ENCODE measurements around the gene PTX4. TPM values are rescaled to one million over a fixed set of nuclear protein-coding genes. Genes with fewer than 3 reads are reported as not detected.
"Not testable (repeated sequence)": the region's sequence is repeated elsewhere in the genome, so short reads cannot be mapped to it uniquely, and the experiment has no call there.

Gene PTX4
- total RNA-seq, 1 donor from 2014 or later, result not detected

GRCh38 chr16:1451702-1452392, 36.9 kb downstream of the PTX4 start:
- DNase-seq (ENCODE audit: low spot score), result no peak
- intact Hi-C loops (cut with DNase I), result no loop called here

DNA sequence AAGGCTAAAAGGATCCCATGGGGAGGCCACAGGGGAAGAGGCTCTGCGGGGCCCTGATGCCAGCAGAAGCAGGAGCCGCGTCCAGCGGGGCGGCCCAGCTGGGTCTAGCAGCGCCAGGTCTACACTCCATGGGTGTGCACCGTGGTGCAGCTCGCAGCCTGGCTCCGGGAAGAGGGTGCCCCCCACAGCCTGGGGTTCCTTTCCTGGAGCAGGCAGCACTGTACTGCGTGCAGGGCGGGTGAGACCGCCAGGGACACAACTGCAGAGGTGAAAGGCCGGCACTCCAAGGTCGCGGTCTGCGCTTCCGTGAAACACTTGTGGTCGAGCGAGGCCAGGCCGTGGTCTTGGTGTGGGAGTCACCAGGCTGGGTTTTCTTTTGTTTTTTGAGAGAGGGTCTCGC, 37.9 kb downstream of the PTX4 start:
- DNase-seq (ENCODE audit: low spot score), result no peak
- intact Hi-C loops (cut with DNase I), result no loop called here

GRCh38 chr16:1450218-1450617, 38.5 kb downstream of the PTX4 start:
- intact Hi-C loops (cut with DNase I), result no loop called here

GRCh38 chr16:1449201-1449788, 39.4 kb downstream of the PTX4 start:
- intact Hi-C loops (cut with DNase I), result no loop called here
- DNase-seq (ENCODE audit: low spot score), result no peak

More at GRCh38 chr16:1450218-1450617, 38.5 kb downstream of the PTX4 start:
- no peak for DNase-seq (ENCODE audit: low spot score)

GRCh38 chr16:1448536-1449116, 40.1 kb downstream of the PTX4 start:
- intact Hi-C loops (cut with DNase I), result no loop called here
- no peak for DNase-seq (ENCODE audit: low spot score)

DNA sequence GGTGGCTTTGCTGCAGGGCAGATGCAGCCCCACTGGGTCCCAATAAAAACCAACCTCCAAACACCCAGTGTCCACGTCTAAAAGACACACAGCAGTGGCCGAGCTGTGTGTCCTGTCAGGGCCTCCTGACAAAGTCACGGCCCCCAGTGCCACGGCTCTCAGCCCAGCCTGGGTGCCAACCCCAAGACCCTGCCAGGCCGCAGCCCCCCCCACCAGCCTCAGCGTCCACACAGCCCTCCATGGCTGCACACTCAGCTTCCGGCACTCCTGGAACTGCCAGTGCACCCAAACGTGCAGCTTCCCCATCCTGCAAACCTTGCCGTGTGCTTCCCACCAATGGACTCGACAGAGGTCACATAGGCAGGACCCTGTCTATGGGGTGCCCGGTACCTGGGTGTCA, 40.8 kb downstream of the PTX4 start:
- intact Hi-C loops (cut with DNase I), result no loop called here

GRCh38 chr16:1446296-1447080, 42.3 kb downstream of the PTX4 start:
- intact Hi-C loops (cut with DNase I), result no loop called here
- DNase-seq (ENCODE audit: low spot score), result no peak

More for the DNA sequence above, 40.8 kb downstream of the PTX4 start:
- no peak for DNase-seq (ENCODE audit: low spot score)

DNA sequence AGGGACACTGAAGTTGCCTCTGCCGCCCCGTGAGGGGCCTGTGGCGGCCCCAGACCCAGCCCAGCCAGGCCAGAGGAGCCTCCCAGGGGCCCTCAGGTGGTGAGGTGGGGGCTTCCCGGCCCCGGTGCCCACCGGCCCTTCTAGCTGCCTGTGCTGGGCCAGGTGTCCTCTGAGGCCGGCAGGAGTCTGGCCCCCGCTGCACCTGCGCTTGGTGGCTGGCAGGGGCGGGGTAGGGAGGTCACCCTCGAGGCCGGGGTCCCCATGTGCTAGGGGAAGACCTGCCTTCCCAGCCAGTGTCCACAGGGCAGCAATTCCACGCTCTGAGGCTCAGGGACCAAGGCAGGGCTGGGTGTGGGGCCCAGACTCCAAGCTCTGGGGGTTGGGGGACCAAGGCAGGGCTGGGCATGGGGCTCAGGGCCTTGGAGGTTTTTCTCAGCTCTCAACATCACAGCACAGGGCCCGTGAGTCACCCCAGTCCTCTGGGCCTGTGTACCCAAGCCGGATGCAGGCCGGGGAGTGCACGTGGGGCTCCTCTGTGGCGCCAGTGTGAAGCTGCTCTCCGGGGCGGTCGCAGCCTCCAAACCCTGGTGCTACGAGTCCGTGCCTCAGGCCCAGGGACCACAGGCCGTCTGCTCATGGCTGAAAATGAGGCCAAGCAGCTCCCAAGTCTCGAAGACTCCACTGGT, 43.1 kb downstream of the PTX4 start:
- DNase-seq (ENCODE audit: low spot score), result no peak
- intact Hi-C loops (cut with DNase I), result no loop called here

GRCh38 chr16:1444730-1445517, 43.8 kb downstream of the PTX4 start:
- no peak for DNase-seq (ENCODE audit: low spot score)
- intact Hi-C loops (cut with DNase I), result no loop called here

GRCh38 chr16:1443980-1444729, 44.6 kb downstream of the PTX4 start, which contains the start of gene CCDC154:
TSS of gene CCDC154 (minus strand) at chr16:1444556. CDS start at chr16:1444322, 234 bp downstream.
- no peak for DNase-seq (ENCODE audit: low spot score)
- intact Hi-C loops (cut with DNase I), result no loop called here

DNA sequence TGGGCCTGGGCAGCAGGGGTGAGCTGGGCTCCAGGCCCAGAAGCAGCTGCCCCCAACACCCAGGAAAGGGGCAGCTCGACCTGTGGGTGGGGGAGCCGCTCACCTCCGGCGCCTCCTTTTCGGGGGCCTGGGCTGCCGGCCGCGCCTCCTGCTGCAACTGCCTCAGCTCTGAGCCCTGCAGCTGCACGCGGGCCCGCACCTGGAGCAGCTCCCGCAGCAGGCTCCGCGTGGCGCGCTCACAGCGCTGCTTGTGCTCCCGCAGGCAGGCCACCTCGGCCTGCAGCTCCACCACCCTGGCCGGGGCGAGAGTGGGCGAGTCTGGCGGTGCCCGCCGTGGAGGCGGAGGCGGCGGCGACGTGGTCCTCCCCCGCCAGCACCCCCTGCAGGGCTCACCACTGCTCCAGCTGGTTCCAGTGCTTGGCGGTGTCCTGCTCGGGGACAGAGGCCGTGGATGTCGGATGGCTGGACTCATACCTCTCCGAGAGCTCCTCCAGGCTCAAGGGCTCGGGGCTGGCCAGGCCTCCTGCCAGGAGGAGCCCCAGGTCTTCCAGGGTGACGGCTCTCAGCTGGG, 45.3 kb downstream of the PTX4 start:
- intact Hi-C loops (cut with DNase I), result no loop called here
- DNase-seq (ENCODE audit: low spot score), result no peak

GRCh38 chr16:1442697-1443096, 46.0 kb downstream of the PTX4 start:
- no peak for DNase-seq (ENCODE audit: low spot score)
- intact Hi-C loops (cut with DNase I), result no loop called here

DNA sequence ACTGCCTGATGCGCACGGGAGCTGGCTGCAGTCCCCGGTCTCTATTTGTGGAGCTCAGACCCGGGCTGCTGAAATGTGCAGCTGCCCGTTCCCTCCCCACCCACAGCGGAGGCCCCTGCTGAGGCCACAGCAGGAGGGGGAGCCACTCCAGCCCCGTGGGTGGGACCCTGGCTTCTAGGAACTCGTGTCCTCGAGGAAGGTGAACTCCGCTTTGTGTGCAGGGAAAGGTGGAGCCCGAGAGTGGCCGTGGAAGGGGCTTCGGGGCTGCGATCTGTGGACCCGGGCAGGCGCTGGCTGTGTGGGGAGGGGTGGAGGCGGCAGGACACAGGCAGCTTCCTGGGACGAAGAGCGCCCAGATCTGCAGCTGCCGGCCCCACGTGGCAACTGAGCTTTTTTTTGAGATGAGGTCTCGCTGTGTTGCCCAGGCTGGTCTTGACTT, 47.3 kb downstream of the PTX4 start:
- intact Hi-C loops (cut with DNase I), result no loop called here
- DNase-seq (ENCODE audit: low spot score), result no peak

DNA sequence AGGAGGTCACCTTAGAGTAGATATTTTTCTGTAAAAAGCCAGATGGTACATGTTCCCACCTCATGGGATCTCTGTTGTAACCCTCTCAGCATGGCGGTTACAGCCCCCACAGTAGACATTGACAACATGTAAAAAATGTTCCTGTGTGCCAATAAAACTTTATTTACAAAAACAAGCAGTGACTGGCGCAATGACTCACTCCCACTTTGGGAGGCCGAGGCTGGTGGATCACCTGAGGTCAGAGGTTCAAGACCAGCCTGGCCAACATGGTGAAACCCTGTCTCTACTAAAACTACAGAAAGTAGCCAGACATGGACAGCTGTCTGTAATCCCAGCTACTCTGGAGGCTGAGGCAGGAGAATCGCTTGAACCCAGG, 49.1 kb downstream of the PTX4 start:
- DNase-seq (ENCODE audit: low spot score); intact Hi-C loops (cut with DNase I): not testable (repeated sequence)

DNA sequence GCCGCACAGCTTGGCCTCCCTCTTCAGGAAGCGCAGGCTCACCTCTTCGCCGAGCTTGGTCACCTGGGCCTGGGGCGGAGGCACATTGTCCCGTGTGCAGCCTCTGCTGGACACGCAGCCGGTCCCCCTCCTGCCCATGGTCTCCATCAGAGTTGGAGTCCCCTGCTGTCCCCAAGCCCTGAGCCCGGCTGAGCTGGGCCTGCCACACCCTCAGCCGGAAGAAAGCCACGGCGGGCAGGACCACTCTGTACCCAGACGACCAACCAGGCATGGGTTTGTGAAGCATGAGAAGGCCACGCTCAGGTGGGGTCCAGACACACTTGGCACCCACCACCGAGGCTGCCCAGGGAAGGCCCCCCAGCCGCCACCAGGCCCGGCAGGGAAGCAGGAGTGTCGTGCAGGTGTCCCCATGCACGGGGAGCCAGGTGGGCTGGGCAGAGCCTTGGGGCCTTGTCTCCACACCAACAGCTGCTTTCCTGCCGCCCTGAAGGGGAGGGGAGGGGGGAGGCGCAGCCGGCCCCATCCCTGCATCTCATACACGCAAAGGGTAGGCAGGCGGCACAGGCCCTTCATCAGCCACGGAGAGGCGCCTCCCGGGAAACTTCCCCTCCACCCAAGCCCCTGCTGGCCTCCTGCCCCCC, 49.6 kb downstream of the PTX4 start:
- intact Hi-C loops (cut with DNase I), result no loop called here
- no peak for DNase-seq (ENCODE audit: low spot score)

- DNase-seq (ENCODE audit: low spot score), result no peak
- intact Hi-C loops (cut with DNase I), result no loop called here
Measured at GRCh38 chr16:1438229-1439057, 50.3 kb downstream of the PTX4 start.

DNA sequence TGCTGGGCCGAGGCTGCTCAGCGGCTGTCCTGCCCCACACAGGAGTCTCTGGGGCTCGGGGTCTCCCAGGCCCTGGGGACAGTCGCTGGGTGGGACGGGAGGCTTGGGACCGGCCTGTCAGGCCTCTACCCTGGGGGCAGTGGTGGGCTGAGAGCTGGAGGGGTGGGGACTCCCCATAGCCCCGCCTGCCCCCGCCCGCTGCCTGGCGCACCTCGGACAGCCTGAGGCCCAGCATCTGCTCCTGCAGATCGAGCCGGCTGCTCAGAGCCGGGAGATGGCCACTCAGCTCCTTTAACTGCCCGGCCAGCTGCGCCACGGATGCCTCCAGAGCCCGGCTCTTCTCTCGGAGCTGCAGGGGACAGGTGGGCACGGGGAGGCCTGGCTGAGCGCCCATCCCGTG, 51.1 kb downstream of the PTX4 start:
- intact Hi-C loops (cut with DNase I), result no loop called here
- DNase-seq (ENCODE audit: low spot score), result no peak

Measured in cardiac septum (tissue), 1 donor.